HG03378 (cell line): ENCODE measurements around the gene AMACR.
"Not testable (repeated sequence)": the region's sequence is repeated elsewhere in the genome, so short reads cannot be mapped to it uniquely, and the experiment has no call there.

Source experiments
- ATAC-seq: cut with Tn5 transposase; IDR thresholded peaks from one replicate; pipeline ENCODE4 v1.9.1; 2021; ENCODE audit warnings: mild to moderate bottlenecking, moderate library complexity; ENCODE audit not compliant: unreplicated experiment

AMACR gene

DNA sequence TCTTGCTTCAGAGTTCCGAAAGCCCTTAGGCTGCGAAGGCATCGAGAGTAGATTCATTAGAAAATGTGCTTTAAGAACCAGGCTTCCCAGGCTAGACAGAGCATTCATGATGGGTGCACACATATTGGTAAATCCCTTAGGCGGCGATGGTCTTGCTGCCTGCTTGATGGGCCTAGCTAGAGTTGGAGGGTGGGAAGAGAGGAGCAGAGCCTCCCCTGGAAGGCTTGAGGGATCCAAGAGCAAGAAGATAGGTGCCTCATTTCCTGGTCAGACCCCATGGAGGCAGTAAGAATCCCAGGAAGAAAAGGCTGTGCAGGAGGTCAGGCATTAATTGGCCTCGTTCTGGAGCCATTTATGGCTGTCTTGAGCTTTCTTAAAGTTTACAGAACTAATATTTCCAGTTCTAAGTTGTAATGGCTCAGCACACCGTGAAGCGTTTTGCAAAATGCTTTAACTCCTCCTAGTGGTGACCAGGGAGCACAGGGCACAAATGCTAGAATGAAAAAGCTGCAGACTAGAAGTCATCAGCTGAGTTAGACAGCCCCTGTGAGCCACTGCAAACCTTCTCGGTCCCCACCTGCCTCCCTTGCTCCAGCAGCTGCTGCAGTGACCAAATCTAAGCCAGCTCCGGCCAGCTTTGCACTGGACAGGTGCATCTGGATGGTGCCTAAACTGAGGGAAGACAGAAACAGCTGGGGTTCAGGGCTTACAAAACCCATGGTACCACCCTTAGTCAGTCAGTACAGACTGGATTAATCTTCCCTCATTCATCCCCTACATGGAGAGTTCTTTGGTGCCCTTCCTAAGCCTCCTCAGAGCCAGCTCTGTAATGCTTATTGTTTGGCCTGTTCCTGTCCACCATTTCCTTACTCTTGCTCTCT lies 38.0 kb downstream of the AMACR start:
- peak; percentile 61 for ATAC-seq

DNA sequence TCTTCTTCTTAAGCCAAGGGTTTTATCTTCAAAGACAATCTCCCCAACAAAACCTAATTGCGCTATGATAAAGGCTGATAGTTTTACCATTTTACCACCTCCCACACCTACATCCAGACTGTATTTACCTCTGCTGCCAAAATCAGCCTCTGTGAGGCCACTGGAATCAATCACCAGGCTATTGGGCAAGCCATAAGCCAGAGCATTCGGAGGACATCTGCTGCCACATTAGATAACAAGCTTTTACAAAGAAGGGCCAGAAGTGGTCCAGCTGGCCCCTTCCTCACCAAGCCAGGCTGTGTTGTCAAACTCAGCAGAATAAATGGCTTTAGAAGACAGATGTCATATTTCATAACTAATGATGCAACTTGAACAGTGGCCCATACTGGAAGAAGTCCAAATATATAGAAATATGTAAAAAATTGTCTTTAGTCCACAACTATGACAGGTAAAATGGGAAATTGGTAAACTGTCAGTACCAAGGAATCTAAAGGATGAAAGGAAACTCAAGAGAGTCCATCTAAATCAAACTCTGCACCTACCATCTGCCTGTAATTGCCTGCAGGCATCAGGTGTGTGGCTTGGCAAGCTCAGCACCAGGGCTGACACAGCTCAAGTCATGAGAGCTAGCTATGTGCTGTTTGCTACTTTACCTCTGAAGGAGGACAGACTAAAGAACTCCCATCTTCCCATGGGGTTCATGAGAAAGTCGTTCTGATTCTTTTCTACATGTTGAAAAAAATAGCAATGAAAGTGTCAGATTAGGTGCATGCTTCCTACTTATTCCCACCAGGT lies 39.4 kb downstream of the AMACR start:
- no peak for ATAC-seq

DNA sequence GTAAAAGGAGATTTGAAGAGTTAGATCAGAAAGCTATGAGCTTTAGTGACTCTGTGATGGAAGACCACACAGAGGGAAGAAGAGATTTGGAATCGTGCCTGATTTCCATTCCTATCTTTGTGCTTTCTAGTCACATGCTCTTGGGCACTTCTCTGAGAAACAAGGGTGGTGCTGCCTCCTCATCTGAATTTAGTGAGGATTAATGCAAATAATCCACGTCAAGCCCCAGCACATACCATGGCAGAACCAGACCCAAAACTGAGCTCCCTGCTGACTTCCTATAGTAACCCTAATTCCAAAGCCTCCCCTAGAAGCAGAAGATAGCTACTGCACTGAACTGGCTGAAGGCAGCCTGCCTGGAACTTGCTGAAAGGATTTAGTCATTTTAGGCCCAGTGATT lies 41.0 kb downstream of the AMACR start:
- no peak for ATAC-seq

DNA sequence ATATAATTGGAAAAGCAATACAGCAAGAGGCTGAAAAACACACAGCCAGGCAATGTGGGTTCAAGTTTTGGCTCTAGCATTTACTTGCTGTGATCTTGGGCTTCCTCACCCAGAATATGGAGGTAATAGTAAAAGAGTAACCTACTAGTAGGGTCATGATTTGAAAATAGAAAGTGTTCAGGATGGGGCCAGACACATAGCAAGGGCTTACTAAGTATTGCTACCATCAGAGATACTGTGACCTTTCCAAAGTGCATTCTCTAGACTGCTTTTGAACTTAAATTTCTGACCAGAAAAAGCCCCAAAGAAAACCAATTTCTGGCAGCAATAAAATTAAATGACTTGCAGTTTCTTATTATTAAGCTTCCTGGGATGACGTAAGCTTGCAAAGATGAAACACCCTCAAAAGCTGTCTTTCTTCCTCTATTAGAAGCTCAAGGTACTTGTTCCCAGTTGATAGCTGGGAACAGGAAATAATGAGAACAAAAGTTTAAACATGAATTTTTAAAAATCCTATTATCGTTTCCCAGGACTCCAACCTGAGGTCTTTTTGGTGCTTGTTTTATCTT lies 43.6 kb downstream of the AMACR start:
- ATAC-seq, result peak; percentile 49

DNA sequence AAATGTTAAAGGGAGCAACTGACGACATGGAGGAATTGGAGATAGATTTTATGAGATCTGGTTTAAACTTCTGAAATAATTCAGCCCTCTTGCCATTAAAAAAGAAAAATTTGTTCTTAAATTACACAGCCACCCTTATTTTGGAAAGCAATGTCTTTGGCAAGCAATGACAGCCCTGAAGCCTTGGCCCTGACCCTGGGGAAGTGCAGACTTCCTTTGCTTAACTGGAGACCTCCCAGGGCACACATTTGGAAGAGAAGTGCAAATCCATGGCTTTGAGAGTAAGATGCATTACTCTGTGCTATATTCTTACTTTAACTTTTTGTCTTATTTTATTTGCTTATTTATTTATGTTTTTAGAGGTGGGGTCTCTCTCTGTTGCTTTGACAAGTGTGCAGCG lies 49.7 kb downstream of the AMACR start:
- ATAC-seq, result no peak

DNA sequence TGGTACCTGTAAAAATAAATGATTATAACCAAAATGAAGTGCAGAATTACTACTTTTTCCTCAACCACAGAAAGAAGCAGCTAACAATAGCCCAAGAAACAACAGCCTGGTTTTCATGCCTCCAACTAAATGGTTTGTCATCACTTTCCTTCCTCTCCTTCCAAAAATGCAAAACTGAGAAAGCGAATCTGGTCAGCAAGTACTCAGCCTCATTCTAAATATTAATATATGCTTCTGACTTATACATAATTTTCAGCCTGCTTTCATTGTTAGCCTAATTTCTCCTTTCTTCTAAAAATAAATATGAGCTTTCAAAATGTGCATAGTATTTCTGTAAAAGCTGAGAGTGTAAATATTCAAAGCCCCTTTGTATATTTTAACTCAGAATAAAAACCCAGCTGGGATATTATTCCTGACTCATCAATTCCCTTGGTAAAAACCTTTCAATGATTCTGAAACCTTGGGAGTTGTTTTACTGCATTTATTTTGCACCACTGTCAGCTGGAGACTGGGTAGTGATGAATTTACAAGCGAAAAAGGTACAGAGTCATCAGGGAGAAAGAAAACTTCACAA lies 50.2 kb downstream of the AMACR start:
- ATAC-seq, result no peak

DNA sequence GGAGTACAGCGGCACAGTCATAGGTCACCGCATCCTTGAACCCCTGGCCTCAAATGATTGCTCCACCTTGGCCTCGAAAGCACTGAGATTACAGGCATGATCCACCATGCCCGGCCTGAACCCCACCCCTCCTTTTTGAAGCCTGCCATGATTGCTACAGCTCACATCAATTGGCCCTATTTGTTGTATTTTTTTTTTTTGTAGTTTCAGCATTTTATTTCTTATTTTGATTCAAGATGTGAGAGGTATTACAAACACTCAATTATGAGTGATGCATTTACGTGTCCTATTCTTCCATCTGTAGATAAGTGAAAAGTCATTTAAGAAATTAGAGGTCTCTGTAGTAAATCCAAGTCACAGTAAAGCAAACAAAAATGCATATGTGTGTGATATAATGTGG lies 55.7 kb downstream of the AMACR start:
- ATAC-seq, result not testable (repeated sequence)

DNA sequence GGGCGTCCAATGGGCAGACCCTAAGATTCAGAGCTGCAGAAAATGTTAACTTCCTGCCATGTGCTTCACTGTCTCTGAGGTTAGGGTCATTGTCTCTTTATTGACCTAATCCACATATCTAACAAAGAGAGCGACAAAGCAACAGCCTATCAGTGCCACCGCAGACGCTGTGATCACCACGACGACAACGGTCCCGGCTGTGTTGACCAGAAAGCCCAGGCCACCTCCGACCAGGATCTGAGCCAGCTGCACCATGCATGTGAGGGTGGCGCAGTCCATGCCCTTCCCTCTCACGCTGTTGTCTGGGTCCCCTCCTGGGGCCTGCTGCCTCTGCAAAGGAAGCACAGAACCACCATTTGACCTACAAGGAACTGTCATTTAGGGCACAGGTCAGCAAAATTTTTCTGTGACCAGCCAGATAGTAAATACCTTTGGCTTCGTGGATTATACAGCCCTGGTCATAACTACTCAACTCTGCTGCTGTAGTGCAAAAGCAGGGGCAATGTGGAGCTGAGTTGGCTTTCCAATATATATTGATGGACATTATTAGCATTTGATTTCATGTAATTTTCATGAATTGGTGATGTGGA lies 63.2 kb downstream of the AMACR start:
- ATAC-seq, result no peak

DNA sequence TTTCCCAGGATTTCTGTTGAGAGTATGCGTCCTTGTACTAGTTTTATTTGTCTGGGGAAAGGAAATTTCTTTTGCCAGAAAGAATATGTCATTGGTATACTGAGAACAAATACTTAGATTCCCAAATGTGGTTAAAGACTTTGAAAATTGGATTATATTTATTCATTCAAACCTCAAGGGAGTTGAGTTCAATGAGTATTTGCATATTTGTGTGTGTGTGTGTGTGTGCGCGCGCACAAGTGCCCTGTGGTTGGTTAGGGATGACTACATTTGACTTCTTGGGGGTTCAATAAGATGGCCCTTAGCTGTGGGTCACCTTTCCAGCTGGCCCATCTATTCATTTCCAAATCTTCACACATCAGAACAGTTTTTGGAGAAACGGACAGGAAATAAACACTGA lies 66.8 kb downstream of the AMACR start:
- no peak for ATAC-seq

DNA sequence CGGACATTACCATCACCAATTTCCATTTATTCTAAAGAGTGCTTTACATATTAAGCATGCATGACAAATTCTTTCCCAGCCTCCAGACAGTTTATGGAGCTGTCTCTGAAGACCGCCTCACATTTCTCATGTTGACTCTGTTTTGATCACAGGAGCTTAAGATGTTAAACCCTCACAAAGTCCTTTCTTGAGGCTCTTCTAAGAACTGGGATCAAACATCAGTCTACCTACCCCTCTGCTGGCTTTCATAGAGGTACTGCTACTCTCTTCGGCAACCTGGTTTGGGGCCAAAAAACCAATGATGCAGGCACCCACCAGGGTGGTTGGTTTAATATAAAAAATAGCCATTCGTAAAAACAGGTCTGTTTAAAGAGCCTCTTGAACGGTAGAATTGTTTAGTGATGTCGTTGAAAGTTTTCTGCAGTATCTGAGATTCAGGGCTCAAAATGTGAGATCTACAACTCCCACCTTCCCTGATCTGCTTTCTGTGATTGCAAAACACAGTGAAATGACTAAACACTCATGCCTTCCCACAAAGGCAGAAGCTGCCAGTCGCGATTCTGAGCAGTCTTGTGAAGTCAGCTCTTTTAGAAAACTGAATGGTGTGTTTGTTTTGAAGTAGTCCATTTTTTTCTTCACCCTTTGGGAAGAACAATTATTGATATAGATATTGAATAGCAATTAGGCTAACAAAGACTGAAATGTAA lies 68.1 kb downstream of the AMACR start:
- ATAC-seq, result no peak

DNA sequence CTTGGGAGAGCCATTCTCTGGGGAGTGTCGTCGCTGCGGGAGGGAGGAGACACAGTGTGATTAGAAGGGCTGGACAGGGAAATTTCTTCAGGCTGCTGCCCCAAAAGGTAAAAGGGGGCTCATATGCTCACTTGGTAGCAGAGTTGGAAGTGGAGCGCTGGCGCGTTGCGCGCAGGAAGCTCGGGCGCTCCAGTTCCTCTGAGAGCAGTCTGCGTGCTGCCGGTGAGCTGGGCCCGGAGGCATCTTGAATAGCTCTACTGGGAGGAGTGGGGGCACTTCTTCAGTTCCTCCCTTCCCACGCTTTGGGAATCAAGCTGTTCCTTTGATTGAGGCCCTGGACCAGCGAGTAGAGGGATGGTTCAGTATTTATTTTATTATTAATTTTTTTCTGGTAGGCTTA lies 69.0 kb downstream of the AMACR start:
- ATAC-seq, result no peak

DNA sequence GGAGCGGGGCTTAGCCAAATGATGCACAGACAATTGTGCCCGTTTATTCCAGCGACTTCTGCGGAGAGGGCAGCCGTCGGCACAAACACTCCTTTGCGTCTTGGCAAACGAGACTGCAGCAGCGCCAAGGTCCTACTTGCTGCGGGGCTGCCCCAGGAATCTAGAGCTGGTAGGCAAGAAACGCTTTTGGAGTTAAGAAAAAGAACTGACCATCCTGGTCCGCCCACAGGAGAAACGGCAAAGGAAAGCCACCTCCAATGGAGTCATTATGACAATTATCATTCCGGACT lies 69.4 kb downstream of the AMACR start:
- ATAC-seq, result no peak

DNA sequence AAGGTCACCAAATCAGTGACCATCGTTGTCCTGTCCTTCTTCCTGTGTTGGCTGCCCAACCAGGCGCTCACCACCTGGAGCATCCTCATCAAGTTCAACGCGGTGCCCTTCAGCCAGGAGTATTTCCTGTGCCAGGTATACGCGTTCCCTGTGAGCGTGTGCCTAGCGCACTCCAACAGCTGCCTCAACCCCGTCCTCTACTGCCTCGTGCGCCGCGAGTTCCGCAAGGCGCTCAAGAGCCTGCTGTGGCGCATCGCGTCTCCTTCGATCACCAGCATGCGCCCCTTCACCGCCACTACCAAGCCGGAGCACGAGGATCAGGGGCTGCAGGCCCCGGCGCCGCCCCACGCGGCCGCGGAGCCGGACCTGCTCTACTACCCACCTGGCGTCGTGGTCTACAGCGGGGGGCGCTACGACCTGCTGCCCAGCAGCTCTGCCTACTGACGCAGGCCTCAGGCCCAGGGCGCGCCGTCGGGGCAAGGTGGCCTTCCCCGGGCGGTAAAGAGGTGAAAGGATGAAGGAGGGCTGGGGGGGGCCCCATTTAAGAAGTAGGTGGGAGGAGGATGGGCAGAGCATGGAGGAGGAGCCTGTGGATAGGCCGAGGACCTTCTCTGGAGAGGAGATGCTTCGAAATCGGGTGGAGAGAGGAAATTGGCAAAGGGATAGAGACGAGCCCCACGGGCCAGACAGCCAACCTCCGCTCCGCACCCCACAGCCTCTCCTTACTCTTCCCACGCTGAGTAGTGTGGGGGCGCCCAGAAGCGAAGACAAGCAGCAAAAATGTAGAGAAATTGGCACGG lies 69.9 kb downstream of the AMACR start:
- ATAC-seq, result no peak

DNA sequence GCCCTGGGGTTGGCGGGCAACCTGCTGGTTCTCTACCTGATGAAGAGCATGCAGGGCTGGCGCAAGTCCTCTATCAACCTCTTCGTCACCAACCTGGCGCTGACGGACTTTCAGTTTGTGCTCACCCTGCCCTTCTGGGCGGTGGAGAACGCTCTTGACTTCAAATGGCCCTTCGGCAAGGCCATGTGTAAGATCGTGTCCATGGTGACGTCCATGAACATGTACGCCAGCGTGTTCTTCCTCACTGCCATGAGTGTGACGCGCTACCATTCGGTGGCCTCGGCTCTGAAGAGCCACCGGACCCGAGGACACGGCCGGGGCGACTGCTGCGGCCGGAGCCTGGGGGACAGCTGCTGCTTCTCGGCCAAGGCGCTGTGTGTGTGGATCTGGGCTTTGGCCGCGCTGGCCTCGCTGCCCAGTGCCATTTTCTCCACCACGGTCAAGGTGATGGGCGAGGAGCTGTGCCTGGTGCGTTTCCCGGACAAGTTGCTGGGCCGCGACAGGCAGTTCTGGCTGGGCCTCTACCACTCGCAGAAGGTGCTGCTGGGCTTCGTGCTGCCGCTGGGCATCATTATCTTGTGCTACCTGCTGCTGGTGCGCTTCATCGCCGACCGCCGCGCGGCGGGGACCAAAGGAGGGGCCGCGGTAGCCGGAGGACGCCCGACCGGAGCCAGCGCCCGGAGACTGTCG lies 70.7 kb downstream of the AMACR start:
- no peak for ATAC-seq

DNA sequence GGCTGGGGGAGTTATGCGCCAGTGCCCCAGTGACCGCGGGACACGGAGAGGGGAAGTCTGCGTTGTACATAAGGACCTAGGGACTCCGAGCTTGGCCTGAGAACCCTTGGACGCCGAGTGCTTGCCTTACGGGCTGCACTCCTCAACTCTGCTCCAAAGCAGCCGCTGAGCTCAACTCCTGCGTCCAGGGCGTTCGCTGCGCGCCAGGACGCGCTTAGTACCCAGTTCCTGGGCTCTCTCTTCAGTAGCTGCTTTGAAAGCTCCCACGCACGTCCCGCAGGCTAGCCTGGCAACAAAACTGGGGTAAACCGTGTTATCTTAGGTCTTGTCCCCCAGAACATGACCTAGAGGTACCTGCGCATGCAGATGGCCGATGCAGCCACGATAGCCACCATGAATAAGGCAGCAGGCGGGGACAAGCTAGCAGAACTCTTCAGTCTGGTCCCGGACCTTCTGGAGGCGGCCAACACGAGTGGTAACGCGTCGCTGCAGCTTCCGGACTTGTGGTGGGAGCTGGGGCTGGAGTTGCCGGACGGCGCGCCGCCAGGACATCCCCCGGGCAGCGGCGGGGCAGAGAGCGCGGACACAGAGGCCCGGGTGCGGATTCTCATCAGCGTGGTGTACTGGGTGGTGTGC lies 71.4 kb downstream of the AMACR start, which contains the start of gene RXFP3:
TSS of gene RXFP3 (plus strand) at position 6 of the 636 bp plus-strand sequence. CDS start at position 361, 355 bp downstream.
- ATAC-seq, result no peak
